Activated CD8-positive, alpha-beta memory T cell treated with anti-CD3 and anti-CD28 coated beads, Interleukin-2, amount 50 U/mL, for 1 hour (primary cell): ENCODE results near the gene STAU1.
"Not testable (repeated sequence)": the region's sequence is repeated elsewhere in the genome, so short reads cannot be mapped to it uniquely, and the experiment has no call there.

Source experiments
- DNase-seq: peaks from one replicate; pipeline ENCODE4 v3.0.0-alpha.2; 2020; ENCODE audit errors: extremely low read depth

STAU1 gene

DNA sequence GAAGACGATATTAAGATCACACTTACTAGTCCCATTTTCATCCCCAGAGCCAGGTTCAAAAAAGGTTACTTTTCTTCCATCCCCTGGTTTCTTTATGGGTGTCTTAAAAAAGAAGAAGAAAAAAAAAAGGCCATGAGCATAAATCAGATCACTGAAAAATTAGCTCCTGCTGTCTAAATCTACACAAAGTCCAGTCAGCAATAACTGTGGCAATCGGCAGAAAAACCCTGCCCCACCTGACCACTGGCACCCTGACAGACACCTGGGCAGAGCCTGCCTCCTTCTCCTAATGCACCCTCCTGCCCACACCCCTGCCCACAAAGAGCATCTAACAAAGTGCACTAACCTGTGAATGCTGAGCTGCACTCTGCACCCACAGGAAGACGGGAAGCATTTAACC, 69.8 kb downstream of the STAU1 start:
- DNase-seq: no peak

DNA sequence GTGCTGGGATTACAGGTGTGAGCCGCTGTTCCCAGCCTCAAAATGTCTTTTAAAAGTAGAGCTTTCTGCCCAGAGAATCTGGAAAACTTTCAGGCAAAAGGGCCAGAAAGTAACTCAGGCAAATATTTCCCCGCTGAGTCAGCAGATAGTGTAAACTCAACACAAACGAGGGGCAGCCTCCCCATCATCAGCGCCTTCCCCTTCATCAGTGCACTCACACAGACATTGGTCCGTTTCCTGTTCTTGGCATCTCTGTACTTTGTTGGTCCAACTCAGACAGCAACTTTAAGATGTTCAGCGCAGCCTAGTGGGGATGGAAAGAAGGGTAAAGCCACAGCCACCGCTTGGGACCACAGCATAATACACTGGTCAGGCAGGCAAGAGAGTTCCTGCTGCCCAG, 72.6 kb downstream of the STAU1 start:
- no peak for DNase-seq

- DNase-seq: no peak
Observed at GRCh38 chr20:49112596-49113274, 75.4 kb downstream of the STAU1 start.

DNA sequence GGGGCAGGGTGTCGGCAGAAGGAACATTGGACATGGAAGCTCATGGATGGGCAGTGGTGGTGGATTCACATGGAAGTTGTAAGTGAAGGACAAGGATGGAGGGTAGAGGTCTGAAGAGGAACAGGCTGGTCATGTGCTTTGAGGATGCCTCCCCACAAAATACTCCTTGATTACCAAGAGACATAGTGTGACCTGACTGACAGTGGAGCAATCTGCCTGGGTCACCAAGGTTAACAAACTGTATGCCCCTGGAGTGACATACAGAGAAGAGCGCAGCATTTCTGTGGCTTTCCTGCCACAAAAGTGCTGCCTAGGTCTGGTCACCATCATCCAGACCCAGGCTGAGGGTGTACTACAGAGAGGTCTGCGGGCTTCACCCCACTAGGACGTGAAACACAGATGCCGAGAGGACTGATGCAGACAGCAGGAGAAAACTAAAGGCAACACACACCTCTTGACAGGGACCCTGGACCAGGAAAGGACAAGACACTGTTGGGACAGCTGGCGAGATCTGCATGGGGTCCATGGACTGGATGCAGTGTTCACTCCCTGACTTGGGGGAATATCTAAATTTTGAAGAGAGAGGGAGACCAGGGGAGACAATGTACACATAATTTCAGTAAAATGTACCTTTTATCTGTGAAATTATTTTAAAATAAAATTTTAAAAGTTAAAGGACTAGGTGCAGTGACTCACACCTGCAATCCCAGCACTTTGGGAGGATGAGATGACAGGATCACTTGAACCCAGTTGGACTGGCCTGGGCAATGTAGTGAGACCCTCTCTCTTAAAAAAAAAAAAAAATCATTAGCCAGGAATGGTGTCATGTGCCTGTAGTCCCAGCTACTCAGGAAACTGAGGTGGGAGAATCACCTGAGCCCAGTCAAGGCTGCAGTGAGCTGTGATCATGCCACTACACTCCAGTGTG, 77.1 kb downstream of the STAU1 start:
- DNase-seq: no peak

DNA sequence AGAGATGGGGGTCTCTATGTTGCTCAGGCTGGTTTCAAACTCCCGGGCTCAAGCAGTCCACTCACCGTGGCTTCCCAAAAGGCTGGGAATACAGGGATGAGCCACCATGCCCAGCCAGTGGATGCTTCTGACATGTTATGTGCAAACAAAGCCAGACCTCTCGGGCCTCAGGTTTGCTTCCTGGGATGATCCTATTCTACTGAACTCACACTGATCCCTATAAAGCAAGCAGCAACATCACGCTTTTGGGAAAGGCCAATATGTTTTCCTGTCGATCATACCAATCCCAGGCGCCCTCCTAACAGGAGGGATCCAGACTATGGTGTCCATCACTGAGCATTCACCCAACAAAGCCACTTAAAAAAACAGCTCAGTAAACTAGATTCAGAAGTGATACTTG, 81.8 kb downstream of the STAU1 start:
- no peak for DNase-seq

GRCh38 chr20:49104979-49105547, 83.1 kb downstream of the STAU1 start:
- DNase-seq: not testable (repeated sequence)

GRCh38 chr20:49104365-49104648, 83.8 kb downstream of the STAU1 start:
- no peak for DNase-seq

GRCh38 chr20:49103647-49104364, 84.3 kb downstream of the STAU1 start:
- no peak for DNase-seq

DNA sequence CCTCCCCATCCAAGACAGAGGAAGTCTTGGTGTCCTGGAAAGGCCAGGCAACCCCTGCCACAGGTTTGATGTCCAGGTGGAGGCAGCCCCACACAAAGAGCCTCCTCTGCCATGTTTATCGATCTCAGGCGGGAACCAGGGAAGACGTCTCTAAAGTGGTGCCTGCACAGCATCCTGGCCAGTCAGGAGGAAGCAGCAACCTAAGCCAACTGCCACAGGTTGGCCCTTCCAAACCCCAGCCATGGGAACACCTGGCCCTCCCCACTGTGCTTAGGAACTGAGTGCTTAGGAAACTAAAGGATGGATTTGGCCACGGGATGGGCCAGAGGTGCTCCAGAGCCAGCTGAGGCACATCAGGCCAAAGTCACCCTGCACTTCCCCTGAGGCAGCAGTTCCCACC, 85.1 kb downstream of the STAU1 start:
- no peak for DNase-seq

DNA sequence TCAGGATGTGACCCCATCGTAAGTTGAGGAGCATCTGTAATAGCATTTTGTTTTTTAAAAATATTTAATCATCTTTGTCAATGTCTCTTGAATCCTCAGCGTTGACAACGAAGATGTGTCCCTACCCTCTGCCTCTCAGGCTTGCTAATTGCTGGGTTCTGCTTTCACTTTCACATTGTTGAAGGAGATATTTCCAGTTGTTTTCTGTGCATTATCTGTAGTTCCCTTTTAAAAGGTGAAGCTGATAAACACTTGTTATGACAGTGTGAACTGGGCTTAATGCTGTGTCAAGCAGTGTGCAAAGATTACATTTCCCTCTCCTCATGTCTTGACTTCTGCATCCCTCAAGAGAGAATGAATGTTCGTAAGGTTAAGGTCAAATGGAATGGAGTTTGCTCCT, 87.2 kb downstream of the STAU1 start:
- no peak for DNase-seq

DNA sequence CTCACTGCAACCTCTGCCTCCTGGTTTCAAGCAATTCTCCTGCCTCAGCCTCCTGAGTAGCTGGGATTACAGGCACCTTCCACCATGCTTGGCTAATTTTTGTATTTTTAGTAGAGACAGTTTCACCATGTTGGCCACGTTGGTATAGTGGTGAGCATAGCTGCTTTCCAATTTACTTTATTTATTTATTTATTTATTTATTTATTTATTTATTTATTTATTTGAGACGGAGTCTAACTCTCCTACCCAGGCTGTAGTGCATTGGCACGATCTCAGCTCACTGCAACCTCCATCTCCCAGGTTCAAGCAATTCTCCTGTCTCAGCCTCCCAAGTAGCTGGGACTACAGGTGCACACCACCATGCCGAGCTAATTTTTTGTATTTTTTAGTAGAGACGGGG, 87.8 kb downstream of the STAU1 start:
- not testable (repeated sequence) for DNase-seq

- no peak for DNase-seq
Observed at GRCh38 chr20:49099011-49099410, 89.1 kb downstream of the STAU1 start.

DNA sequence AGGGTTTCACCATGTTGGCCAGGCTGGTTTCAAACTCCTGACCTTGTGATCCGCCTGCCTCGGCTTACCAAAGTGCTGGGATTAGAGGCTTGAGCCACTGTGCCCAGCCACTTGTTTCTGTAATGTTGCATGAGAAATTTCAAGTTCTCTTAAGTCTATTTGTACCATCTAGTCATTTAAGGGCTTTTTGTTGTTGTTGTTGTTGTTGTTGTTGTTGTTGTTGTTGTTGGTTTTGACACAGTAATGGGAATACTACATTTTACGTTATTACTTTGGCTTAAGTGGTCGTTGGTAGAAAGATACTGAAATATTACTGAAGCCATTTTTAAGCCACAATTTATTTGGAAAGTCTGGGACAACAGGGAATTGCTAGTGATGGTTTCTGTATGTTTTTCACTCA, 90.0 kb downstream of the STAU1 start:
- no peak for DNase-seq

- DNase-seq: no peak
Observed at GRCh38 chr20:49097159-49097558, 91.0 kb downstream of the STAU1 start.

DNA sequence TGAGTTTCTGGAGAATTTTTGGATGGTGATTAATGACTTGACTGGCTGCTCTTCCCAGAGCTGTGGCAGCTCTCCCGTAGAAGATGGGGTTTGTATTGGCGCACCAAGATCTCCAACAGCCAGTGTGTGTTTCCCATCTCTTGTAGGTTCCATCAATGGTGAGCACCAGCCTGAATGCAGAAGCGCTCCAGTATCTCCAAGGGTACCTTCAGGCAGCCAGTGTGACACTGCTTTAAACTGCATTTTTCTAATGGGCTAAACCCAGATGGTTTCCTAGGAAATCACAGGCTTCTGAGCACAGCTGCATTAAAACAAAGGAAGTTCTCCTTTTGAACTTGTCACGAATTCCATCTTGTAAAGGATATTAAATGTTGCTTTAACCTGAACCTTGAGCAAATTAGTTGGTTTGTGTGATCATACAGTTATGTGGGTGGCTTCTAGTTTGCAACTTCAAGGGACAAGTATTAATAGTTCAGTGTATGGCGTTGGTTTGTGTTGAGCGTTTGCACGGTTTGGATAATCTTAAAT, 91.9 kb downstream of the STAU1 start:
- no peak for DNase-seq

DNA sequence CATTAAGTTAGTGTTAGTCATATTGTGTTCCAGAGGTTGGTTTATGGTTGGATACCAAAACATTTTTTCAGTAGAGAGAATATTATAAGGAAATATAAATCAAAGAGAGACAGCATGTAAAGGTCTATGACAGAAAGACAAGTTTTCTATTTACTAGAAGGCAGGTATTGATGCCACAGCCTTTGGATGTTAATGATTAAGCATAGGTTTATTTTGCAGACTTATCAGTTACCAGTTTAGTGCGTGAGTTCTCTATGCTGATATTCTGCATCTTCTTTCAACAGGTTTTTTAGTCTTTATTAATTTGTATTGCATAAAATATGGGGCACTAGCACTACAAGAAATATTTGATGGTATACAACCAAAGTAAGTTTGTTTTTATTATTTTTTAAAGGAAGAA, 96.4 kb downstream of the STAU1 start:
- DNase-seq: no peak

GRCh38 chr20:49091104-49091503, 97.0 kb downstream of the STAU1 start:
- DNase-seq: no peak

DNA sequence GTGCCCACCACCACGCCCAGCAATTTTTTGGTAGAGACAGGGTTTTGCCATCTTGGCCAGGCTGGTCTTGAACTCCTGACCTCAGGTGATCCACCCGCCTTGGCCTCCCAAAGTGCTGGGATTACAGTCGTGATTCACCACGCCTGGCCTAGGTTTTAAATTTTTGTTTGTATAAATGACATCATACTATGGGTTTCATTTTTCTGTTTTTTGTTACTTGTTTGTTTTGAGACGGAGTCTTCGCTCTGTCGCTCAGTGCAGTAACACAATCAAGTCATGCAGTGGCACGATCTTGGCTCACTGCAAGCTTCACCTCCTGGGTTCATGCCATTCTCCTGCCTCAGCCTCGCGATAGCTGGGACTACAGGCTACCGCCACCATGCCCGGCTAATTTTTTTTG, 105.8 kb downstream of the STAU1 start:
- DNase-seq: not testable (repeated sequence)

GRCh38 chr20:49078310-49078709, 109.8 kb downstream of the STAU1 start:
- no peak for DNase-seq

GRCh38 chr20:49074521-49074920, 113.6 kb downstream of the STAU1 start:
- no peak for DNase-seq
